ENCODE data around the gene AQP2.
A peak's percentile ranks its signal among the peaks of the same experiment; 100 is the strongest.

AQP2 gene

GRCh38 chr12:50005175-50005574, 54.6 kb downstream of the AQP2 start:
- H3K4me3 ChIP-seq (ENCODE audit: control insufficient read depth, low read depth, low read length) = no peak overlapping the region
- DNase-seq (ENCODE audit: low read depth) = no peak
- TF ChIP-seq, protein P1, sequence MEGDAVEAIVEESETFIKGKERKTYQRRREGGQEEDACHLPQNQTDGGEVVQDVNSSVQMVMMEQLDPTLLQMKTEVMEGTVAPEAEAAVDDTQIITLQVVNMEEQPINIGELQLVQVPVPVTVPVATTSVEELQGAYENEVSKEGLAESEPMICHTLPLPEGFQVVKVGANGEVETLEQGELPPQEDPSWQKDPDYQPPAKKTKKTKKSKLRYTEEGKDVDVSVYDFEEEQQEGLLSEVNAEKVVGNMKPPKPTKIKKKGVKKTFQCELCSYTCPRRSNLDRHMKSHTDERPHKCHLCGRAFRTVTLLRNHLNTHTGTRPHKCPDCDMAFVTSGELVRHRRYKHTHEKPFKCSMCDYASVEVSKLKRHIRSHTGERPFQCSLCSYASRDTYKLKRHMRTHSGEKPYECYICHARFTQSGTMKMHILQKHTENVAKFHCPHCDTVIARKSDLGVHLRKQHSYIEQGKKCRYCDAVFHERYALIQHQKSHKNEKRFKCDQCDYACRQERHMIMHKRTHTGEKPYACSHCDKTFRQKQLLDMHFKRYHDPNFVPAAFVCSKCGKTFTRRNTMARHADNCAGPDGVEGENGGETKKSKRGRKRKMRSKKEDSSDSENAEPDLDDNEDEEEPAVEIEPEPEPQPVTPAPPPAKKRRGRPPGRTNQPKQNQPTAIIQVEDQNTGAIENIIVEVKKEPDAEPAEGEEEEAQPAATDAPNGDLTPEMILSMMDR (conservative IDR thresholded peaks at IDR 0.05; ENCODE audit: control insufficient read depth, insufficient read depth, low read depth, low read length) = no peak

DNA sequence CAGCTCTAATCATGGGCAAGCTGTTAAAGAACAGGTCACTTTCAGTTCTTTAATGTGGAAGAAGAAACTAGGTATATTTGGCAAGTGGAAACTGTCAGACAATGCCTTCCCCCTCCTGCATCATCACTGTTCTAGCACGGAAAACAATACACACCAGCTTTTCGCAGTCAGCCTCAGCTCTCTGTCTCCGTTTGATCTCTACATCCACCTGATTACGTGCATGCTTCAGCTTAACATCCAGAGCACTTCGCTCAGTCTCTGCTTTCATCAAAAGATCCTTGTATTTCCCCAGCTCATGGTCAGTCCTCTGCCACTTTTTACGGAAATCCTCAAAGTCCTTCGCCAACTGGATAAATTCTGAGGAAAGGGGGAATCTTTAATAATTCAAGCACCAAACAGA, 55.7 kb downstream of the AQP2 start:
- DNase-seq (ENCODE audit: low read depth) = no peak
- no peak overlapping the region for H3K4me3 ChIP-seq (ENCODE audit: control insufficient read depth, low read depth, low read length)

DNA sequence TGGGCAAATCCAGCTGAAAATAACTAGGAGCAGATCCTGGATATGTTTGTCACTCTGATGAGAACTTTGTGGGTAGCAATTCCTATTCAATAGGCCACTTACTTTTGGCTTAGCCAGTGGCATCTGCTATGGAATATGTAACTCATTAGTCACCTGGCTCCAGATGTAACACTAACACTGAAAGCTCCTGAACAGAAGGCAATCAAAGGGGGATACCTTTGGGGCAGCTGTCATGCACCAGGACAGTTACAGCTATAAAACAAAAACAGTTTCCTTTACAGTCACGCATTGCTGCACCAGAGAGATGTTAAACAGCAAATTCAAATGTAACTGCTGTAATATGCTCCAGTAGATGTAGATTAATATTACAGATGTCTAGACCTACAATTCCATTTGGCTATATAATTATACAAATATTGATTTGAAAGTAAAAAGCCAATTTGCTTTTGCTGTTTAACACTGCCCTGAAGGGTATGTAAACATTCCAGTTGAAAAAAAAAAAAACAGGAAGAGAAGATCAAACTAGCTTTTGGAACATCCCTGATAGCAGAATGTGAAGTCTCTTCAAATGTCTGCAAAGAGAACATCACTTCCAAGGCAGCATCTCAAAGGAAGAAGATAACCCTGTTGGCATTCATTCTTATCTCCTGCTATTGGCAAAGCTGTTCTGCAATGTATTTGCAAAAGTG, 56.4 kb downstream of the AQP2 start:
- H3K4me3 ChIP-seq (ENCODE audit: control insufficient read depth, low read depth, low read length) = no peak overlapping the region
- DNase-seq (ENCODE audit: low read depth) = peak; percentile 52
- TF ChIP-seq, protein P1 (conservative IDR thresholded peaks at IDR 0.05; ENCODE audit: control insufficient read depth, insufficient read depth, low read depth, low read length) = no peak

More for the DNA sequence above, 55.7 kb downstream of the AQP2 start:
- TF ChIP-seq, protein P1 (conservative IDR thresholded peaks at IDR 0.05; ENCODE audit: control insufficient read depth, insufficient read depth, low read depth, low read length) = no peak
